GM06990 (cell line): ENCODE data around the gene RPL12.

Experiments
- DNase-seq: peaks from one replicate; pipeline ENCODE4 v3.0.0-alpha.2; 2011; ENCODE audit not compliant: insufficient read length; ENCODE audit errors: extremely low read depth
- H3K27me3 ChIP-seq: replicated peaks from 2 replicates; pipeline ENCODE4 v1.6.0; 2011; ENCODE audit warnings: low read length; ENCODE audit not compliant: control insufficient read depth, insufficient read depth
- H3K36me3 ChIP-seq: 2 replicates; pipeline ENCODE4 v1.5.1; 2011; ENCODE audit warnings: low read length; ENCODE audit not compliant: control insufficient read depth, insufficient read depth
- H3K4me3 ChIP-seq: replicated peaks from 2 replicates; pipeline ENCODE4 v1.5.1; 2011; ENCODE audit warnings: low read depth, mild to moderate bottlenecking, control low read depth, low read length
- CTCF ChIP-seq: IDR thresholded peaks from 2 replicates; pipeline ENCODE4 v1.5.1; 2011; ENCODE audit warnings: low read length, control low read depth, mild to moderate bottlenecking, inconsistent platforms; ENCODE audit not compliant: insufficient read depth, poor library complexity, severe bottlenecking

RPL12 gene

GRCh38 chr9:127423476-127423933 lies 27.7 kb downstream of the RPL12 start:
- Histone ChIP-seq H3K27me3 (no peaks in the 10 kb centered on the region), H3K4me3 (peak overlapping the region; percentile 99), H3K36me3 (no peaks in the 10 kb centered on the region)
- DNase-seq, result no peak
- TF ChIP-seq CTCF, result no peak

- Histone ChIP-seq H3K4me3 (peak overlapping the region; percentile 99), H3K36me3 (peaks cover 2% of the 10 kb centered on the region), H3K27me3 (no peaks in the 10 kb centered on the region)
- no peak for DNase-seq
- TF ChIP-seq CTCF, result no peak
Measured at GRCh38 chr9:127422787-127423186, 28.4 kb downstream of the RPL12 start.

- no peak for DNase-seq
- no peak for TF ChIP-seq CTCF
- Histone ChIP-seq H3K36me3 (peaks cover 2% of the 10 kb centered on the region), H3K4me3 (no peak overlapping the region), H3K27me3 (no peaks in the 10 kb centered on the region)
Measured at GRCh38 chr9:127422133-127422782, 28.9 kb downstream of the RPL12 start.

- no peak for TF ChIP-seq CTCF
- Histone ChIP-seq H3K36me3 (peaks cover 2% of the 10 kb centered on the region), H3K4me3 (no peak overlapping the region), H3K27me3 (no peaks in the 10 kb centered on the region)
- no peak for DNase-seq
Measured at GRCh38 chr9:127421057-127421456, 30.1 kb downstream of the RPL12 start.

GRCh38 chr9:127419348-127419747 lies 31.9 kb downstream of the RPL12 start:
- Histone ChIP-seq H3K27me3 (no peaks in the 10 kb centered on the region), H3K36me3 (peaks cover 2% of the 10 kb centered on the region), H3K4me3 (no peak overlapping the region)
- no peak for DNase-seq
- TF ChIP-seq CTCF, result no peak
